ENCODE measurements around the gene CA5A. TPM values are rescaled to one million over a fixed set of nuclear protein-coding genes. Genes with fewer than 3 reads are reported as not detected.

Gene CA5A
- total and polyA plus RNA-seq, 2 of the 13 experiments (the other 11 are each of a cell fraction or from before 2014, with no cell fraction given), result 66.8 to 106 TPM

- TF ChIP-seq LRRFIP1 (CRISPR knock-in tag; conservative IDR thresholded peaks at IDR 0.05) (no peak), EHMT2 (IDR thresholded peaks at IDR 0.05; ENCODE audit: borderline replicate concordance, low read depth, low read length) (no peak), ZNF24 (IDR thresholded peaks at IDR 0.05) (0 out of 2 replicates have a peak, but pooled peaks have one; percentile 59), U2AF1 (optimal IDR thresholded peaks at IDR 0.05; ENCODE audit: low read depth, low read length) (no peak), ZFP36L1 (CRISPR knock-in tag; IDR thresholded peaks at IDR 0.05) (no peak), ZNF782 (CRISPR knock-in tag; IDR thresholded peaks at IDR 0.05; ENCODE audit: borderline replicate concordance) (no peak; the same call in 1 of the 2 replicates), ZFAT (CRISPR knock-in tag; conservative IDR thresholded peaks at IDR 0.05) (0 out of 2 replicates have a peak, but pooled peaks have one; percentile 63), GPN1 (CRISPR knock-in tag; IDR thresholded peaks at IDR 0.05; ENCODE audit: borderline replicate concordance) (no peak), HNF1B (CRISPR knock-in tag; IDR thresholded peaks at IDR 0.05) (peak; percentile 53), POLR2AphosphoS2 (IDR thresholded peaks at IDR 0.05; ENCODE audit: low read depth, low read length) (no peak; the same call in 1 of the 2 replicates), ZNF552 (CRISPR knock-in tag; IDR thresholded peaks at IDR 0.05; ENCODE audit: borderline replicate concordance) (peak; percentile 39; the same call in 1 of the 2 replicates), ZNF33B (CRISPR knock-in tag; IDR thresholded peaks at IDR 0.05) (no peak; the same call in 1 of the 2 replicates), TRAFD1 (CRISPR knock-in tag; IDR thresholded peaks at IDR 0.05; ENCODE audit: borderline replicate concordance) (no peak), ZNF337 (CRISPR knock-in tag; IDR thresholded peaks at IDR 0.05; ENCODE audit: borderline replicate concordance, low read depth) (0 out of 2 replicates have a peak, but pooled peaks have one; percentile 48), MXD3 (CRISPR knock-in tag; IDR thresholded peaks at IDR 0.05) (0 out of 2 replicates have a peak, but pooled peaks have one; percentile 39), ZNF550 (CRISPR knock-in tag; IDR thresholded peaks at IDR 0.05; ENCODE audit: borderline replicate concordance) (no peak), JUND (CRISPR knock-in tag; IDR thresholded peaks at IDR 0.05) (no peak), RORA (CRISPR knock-in tag; IDR thresholded peaks at IDR 0.05) (no peak), ATF2 (CRISPR knock-in tag; IDR thresholded peaks at IDR 0.05) (no peak)
These were observed 15.5 kb upstream of the CA5A start (continued) for GRCh38 chr16:87951552-87952538.
